Measurements from ENCODE around the gene ACP4.
"Not testable (repeated sequence)": the region's sequence is repeated elsewhere in the genome, so short reads cannot be mapped to it uniquely, and the experiment has no call there.

Gene ACP4

DNA sequence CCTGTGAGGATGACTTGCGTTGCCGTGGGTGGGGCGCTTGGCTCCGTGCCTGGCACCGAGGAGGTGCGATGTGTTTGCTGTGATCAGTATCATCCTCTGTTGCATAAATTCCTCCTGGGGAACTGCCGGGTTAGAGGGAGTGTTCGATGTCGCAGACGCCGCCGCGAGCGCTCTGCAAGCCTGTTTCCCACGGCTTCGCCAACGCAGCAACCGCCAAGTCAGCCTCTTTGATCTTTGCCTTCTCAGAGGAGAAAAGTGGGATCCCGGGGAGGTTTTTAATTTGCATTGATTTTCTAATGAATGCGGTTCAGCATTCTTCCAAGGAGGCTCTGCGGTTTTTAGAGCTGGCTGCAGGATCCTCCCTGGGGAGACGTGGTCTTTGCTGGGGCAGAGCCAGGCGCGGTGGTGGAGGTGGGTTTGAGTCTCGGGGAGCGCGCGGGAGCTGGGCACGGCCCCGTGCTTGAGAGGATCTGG is 12.3 kb upstream of the ACP4 start:
- ChIA-PET CTCF (interaction anchor here (1.1 kb wide), 2 partner anchors 54 to 144 kb away, joined by 3 to 5 read pairs; no protein-coding TSS in a partner anchor), POLR2A (ENCODE audit: low non-redundant PET) (no interaction called here)
- H3K27ac ChIP-seq, result no peak overlapping the region
- DNase-seq (ENCODE audit: low spot score), result no peak
- TF ChIP-seq, protein P1, sequence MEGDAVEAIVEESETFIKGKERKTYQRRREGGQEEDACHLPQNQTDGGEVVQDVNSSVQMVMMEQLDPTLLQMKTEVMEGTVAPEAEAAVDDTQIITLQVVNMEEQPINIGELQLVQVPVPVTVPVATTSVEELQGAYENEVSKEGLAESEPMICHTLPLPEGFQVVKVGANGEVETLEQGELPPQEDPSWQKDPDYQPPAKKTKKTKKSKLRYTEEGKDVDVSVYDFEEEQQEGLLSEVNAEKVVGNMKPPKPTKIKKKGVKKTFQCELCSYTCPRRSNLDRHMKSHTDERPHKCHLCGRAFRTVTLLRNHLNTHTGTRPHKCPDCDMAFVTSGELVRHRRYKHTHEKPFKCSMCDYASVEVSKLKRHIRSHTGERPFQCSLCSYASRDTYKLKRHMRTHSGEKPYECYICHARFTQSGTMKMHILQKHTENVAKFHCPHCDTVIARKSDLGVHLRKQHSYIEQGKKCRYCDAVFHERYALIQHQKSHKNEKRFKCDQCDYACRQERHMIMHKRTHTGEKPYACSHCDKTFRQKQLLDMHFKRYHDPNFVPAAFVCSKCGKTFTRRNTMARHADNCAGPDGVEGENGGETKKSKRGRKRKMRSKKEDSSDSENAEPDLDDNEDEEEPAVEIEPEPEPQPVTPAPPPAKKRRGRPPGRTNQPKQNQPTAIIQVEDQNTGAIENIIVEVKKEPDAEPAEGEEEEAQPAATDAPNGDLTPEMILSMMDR (conservative IDR thresholded peaks at IDR 0.05; ENCODE audit: low read depth), result no peak

DNA sequence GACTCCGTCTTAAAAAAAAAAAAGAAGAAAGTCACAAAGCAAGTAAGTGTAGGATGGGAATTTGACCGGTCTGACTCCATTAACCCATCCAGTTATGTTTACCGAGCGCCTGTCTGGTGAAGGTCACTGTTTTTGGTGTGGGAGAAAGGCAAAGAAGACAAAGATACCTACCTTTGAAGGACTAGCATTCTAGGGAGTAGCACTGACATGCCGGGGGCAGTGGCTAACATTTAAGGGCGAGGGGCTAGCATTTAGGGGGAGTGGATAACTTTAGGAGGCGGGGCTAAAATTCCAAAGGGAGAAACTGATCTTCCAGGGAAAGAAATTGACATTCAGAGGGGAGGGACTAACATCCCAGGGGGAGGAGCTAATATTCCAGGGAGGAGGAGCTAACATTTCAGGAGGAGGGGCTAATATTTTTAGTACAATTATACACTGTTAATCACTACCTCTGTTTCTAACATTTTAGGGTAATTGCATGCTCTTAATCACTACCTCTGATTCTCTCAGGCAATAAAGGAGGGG is 11.2 kb upstream of the ACP4 start:
- TF ChIP-seq, protein P1 (conservative IDR thresholded peaks at IDR 0.05; ENCODE audit: low read depth), result no peak
- DNase-seq (ENCODE audit: low spot score), result no peak
- ChIA-PET CTCF (interaction anchor here (0.7 to 1.2 kb wide), 3 partner anchors 48 to 422 kb away, joined by 3 to 4 read pairs (median 3); no protein-coding TSS in a partner anchor), POLR2A (ENCODE audit: low non-redundant PET) (interaction anchor here (0.7 kb wide), 1 partner anchor 57 kb away, joined by 3 read pairs; no protein-coding TSS in a partner anchor)
- H3K27ac ChIP-seq, result no peak overlapping the region

DNA sequence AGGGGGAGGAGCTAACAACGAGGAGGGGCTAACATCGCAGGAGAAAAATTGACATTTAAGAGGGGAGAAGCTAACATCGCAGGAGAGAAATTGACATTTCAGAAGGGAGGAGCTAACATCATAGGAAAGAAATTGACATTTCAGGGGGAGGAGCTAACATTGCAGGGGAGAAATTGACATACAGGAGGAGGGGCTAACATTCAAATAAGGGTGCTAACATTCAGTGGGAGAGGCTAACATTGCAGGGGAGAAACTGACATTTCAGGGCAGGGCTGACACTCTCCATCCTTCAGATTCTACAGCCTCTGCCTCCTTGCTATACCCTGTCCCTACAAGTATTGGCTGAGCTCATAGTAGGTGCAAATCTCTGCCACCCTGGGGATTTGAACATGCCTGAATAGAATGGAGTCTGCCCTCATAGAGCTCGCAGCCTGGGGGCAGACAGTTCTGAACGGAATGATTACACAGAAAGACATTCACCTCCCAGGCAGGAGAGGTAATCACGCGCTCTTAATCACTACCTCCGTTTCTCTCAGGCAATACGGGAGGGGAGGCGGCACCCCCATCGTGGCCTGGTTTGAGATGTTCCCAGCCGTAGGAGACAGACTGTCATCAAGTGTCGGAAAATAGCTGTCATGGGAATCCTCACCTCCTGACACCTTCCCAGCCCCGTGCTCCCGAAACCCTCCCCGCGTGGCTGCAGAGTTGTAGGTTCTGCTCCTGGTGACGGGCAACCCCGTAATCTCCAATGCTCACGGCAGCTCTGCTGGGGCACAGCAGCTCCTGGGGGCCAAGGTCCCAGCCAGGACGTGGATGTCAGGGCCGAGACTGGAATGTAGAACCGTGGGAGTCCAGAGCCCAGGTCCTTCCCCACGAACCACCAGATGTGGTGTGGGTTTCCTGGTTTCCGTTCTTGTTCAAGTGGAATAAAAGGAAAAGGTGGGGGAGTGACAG is 10.4 kb upstream of the ACP4 start:
- ChIA-PET POLR2A (ENCODE audit: low non-redundant PET) (interaction anchor here (0.7 kb wide), 1 partner anchor 58 kb away, joined by 3 read pairs; no protein-coding TSS in a partner anchor), CTCF (interaction anchor here (0.6 to 1.2 kb wide), 8 partner anchors 31 to 422 kb away, joined by 3 to 4 read pairs (median 3); partner anchors contain the start of gene CLEC11A)
- no peak for DNase-seq (ENCODE audit: low spot score)
- TF ChIP-seq, protein P1 (conservative IDR thresholded peaks at IDR 0.05; ENCODE audit: low read depth), result no peak
- no peak overlapping the region for H3K27ac ChIP-seq

DNA sequence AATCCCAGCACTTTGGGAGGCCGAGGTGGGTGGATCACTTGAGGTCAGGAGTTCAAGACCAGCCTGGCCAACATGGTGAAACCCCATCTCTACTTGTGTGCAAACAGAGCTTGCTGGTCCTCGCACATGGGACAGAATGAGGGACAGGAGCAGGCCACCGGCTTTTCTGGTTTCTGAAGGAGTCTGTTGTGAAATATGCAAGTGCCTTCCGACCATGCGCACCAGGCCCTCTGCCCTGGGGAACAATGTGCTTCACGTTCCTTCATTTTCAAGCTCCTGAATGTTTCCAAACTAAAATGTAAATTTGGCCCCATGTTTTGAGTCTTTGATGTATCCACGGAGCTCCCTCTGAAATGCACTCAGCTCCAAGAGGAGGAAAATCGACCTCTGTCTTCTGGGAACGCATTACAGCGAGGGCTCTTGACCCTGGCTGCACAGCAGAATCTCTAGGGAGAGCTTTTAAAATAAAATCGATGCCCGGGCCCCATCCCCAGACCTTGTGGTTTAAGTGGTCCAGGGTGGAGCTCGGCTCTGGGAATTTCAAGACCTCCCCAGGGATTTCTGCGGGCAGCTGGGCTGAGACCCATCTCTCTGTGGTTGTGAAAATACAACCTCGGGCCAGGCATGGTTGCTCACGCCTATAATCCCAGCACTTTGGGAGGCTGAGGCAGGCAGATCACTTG is 9.3 kb upstream of the ACP4 start:
- TF ChIP-seq, protein P1 (conservative IDR thresholded peaks at IDR 0.05; ENCODE audit: low read depth), result no peak
- ChIA-PET CTCF (interaction anchor here (0.6 kb wide), 1 partner anchor 236 kb away, joined by 4 read pairs; no protein-coding TSS in a partner anchor), POLR2A (ENCODE audit: low non-redundant PET) (no interaction called here)
- no peak for DNase-seq (ENCODE audit: low spot score)
- H3K27ac ChIP-seq, result no peak overlapping the region

DNA sequence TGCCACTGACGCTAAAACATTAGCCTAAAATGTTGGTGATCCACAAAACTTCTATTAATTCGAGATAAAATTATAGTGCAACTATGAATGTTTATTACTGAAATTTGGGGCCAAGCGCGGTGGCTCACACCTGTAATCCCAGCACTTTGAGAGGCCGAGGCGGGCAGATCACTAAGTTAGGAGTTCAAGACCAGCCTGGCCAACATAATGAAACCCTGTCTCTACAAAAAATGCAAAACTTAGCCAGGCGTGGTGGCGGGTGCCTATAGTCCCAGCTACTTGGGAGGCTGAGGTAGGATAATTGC is 6.4 kb upstream of the ACP4 start:
- POLR2A ChIA-PET (ENCODE audit: low non-redundant PET); DNase-seq (ENCODE audit: low spot score); H3K27ac ChIP-seq: not testable (repeated sequence)
- CTCF ChIA-PET, result interaction anchor here (0.6 to 2.4 kb wide), 14 partner anchors 8 to 510 kb away, joined by 3 to 16 read pairs (median 4); no protein-coding TSS in a partner anchor
- TF ChIP-seq, protein P1 (conservative IDR thresholded peaks at IDR 0.05; ENCODE audit: low read depth), result peak; percentile 44; the same call in 1 of the 2 replicates

DNA sequence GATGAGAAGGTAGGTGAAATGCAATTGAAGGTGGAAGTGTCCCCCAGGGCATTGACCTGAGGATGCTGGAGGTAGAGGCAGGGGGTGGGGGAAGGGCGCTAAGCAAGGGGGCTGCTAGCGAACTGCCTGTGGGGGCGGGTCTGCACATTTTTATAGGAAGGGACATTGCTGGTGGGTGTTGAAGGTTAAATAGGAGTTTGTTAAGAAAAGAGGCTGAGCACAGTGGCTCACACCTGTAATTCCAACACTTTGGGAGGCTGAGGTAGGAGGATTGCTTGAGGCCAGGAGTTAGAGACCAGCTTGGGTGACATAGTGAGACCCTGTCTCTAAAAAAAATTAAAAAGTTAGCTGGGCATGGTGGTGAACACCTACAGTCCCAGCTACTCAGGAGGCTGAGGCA is 5.5 kb upstream of the ACP4 start:
- no peak overlapping the region for H3K27ac ChIP-seq
- POLR2A ChIA-PET (ENCODE audit: low non-redundant PET), result no interaction called here
- CTCF ChIA-PET, result interaction anchor here (0.6 to 1.7 kb wide), 3 partner anchors 60 to 247 kb away, joined by 3 to 9 read pairs (median 7); no protein-coding TSS in a partner anchor
- TF ChIP-seq, protein P1 (conservative IDR thresholded peaks at IDR 0.05; ENCODE audit: low read depth), result no peak
- DNase-seq (ENCODE audit: low spot score), result no peak

Measured in RWPE1 (cell line).